Lower lobe of right lung (tissue), 2 donors: Measurements from ENCODE around the gene TRIP13. TPM values are rescaled to one million over a fixed set of nuclear protein-coding genes. Genes with fewer than 3 reads are reported as not detected.

Experiments
- ATAC-seq, 2 donors: fragments of 200-7000 bp; cut with Tn5 transposase; one replicate each; pipeline ENCODE4 v1.9.1; 2020 to 2022; ENCODE audit warnings: mild to moderate bottlenecking in 2 of 2, moderate library complexity in 2 of 2
- DNase-seq: peaks from one replicate; pipeline ENCODE4 v3.0.0-alpha.2; 2020
- H3K27ac ChIP-seq: fragments of 200-600 bp; one replicate; pipeline ENCODE4 v1.8.0; 2022
- H3K27me3 ChIP-seq: fragments of 200-600 bp; one replicate; pipeline ENCODE4 v1.8.0; 2022; ENCODE audit warnings: low read depth
- H3K36me3 ChIP-seq: fragments of 200-600 bp; one replicate; pipeline ENCODE4 v1.8.0; 2022; ENCODE audit warnings: mild to moderate bottlenecking
- H3K4me1 ChIP-seq: fragments of 200-600 bp; one replicate; pipeline ENCODE4 v1.8.0; 2022
- H3K4me3 ChIP-seq: fragments of 200-600 bp; one replicate; pipeline ENCODE4 v1.8.0; 2022; ENCODE audit warnings: mild to moderate bottlenecking
- H3K9me3 ChIP-seq: fragments of 200-600 bp; one replicate; pipeline ENCODE4 v1.8.0; 2022
- intact Hi-C: fragments of 100-400 bp; cut with DNase I; formaldehyde crosslinking; loops from one replicate; pipeline ENCODE4 v1.11.0; 2022
- total RNA-seq: library from RNA; stranded (reverse); fragmentation: NEBNext Ultra II Directional; extraction: Animal tissue kit (Norgen Biotek cat#: 25700); gene quantifications from one replicate; pipeline ENCODE4 v1.2.1, GENCODE V29; 2021
- TF ChIP-seq, protein P1 (sequence below): fragments of 200-600 bp; IDR thresholded peaks from one replicate; pipeline ENCODE4 v1.8.0; 2022; ENCODE audit warnings: antibody characterized with exemption, mild to moderate bottlenecking
- donor health status: DM: no; HTN: yes; CAD: no; lungs with severe emphysema.

Gene TRIP13
- total RNA-seq, 1 donor from 2014 or later = 1.0 TPM

DNA sequence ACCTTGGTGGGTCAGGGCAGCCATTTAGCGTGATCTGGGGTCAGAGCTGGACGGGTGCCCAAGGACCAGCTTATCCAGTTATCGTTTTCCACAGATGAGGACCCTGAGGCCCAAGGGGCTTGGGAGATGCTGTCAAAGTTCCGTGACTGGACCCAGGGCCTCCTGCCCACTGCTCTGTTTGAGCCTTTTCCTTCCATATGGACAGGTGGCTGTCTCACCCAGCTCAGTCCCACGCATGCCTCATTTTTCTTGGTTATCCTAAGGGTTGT is 56.5 kb downstream of the TRIP13 start:
- ATAC-seq (no peak), DNase-seq (no peak)
- no peak overlapping the region for H3K27ac ChIP-seq
- no peaks in the 10 kb centered on the region for H3K9me3 ChIP-seq
- no peak overlapping the region for H3K4me3 ChIP-seq
- intact Hi-C loops = no loop called here
- no peaks in the 10 kb centered on the region for H3K36me3 ChIP-seq
- peaks cover 41% of the 10 kb centered on the region for H3K27me3 ChIP-seq
- TF ChIP-seq, protein P1, sequence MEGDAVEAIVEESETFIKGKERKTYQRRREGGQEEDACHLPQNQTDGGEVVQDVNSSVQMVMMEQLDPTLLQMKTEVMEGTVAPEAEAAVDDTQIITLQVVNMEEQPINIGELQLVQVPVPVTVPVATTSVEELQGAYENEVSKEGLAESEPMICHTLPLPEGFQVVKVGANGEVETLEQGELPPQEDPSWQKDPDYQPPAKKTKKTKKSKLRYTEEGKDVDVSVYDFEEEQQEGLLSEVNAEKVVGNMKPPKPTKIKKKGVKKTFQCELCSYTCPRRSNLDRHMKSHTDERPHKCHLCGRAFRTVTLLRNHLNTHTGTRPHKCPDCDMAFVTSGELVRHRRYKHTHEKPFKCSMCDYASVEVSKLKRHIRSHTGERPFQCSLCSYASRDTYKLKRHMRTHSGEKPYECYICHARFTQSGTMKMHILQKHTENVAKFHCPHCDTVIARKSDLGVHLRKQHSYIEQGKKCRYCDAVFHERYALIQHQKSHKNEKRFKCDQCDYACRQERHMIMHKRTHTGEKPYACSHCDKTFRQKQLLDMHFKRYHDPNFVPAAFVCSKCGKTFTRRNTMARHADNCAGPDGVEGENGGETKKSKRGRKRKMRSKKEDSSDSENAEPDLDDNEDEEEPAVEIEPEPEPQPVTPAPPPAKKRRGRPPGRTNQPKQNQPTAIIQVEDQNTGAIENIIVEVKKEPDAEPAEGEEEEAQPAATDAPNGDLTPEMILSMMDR = no peak
- peaks cover 20% of the 10 kb centered on the region for H3K4me1 ChIP-seq

DNA sequence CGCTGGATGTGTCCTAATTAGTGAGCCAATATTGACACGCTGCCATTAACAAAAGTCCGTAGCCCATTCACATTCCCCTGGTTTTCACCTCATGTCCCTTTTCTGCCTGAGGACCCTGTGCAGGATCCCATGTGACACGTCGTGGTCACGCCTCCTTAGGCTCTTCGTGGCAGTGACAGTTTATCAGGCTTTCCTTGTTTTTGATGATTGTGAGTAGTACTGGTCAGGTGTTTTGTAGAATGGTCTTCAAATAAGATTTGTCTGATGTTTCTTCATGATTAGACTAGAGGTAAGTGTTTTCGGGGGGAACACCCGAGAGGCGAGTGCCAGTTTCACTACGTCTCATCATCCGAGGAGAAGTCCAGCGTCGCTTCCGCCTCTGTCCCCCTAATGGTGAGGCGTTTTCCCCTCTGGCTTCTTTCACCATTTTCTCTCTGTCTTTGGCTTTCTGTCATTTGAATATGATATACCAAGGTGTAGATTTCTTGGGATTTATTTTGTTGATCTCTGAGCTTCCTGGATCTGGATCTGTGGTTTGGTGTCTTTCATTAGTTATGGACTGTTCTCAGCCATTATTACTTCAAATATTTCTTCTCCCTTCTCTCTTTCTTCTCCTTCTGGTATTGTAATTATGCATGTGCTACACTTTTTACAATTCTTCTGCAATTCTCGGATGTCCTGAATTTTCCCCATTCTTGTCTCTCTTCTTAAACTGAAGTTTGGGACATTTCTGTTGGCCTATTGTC is 57.3 kb downstream of the TRIP13 start:
- intact Hi-C loops = no loop called here
- Histone ChIP-seq H3K36me3 (no peaks in the 10 kb centered on the region), H3K27ac (no peak overlapping the region), H3K4me1 (peaks cover 19% of the 10 kb centered on the region), H3K27me3 (peaks cover 41% of the 10 kb centered on the region), H3K9me3 (no peaks in the 10 kb centered on the region), H3K4me3 (no peak overlapping the region)
- DNase-seq = no peak
- no peak for ATAC-seq
- TF ChIP-seq, protein P1 = no peak

DNA sequence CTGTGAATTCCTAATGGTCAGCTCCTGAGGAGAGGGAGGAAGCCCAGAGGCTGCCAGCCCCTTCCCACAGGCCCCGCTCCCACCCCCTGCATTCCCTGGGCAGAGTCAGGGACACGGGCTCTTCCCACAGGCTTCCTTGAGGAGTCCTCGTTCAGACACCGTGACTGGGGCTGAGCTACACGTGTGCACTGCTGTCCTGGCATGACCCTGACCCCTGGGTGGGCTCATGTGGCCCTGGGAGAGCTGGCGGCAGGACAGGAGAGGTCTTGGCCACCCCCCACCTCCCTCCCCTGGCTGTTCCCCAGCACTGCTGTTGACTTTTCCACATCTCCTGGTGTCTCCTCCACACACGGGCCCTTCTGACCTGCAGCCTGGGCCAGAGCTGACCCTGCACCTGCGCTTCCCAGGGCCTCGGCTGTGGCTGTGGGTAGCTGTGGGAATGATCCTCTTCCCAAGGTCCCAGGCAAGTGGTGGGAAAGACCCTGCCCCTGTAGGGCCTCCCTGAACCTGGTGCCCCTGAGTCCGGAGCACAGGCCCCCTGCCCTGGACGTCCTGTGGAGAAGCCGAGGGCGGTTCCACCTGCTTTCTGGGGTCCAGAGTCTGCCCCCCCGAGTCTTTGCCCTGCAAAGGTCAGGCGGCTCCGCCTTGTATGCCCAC is 59.4 kb downstream of the TRIP13 start:
- Histone ChIP-seq H3K27me3 (peaks cover 25% of the 10 kb centered on the region), H3K9me3 (no peaks in the 10 kb centered on the region), H3K4me3 (no peak overlapping the region), H3K27ac (no peak overlapping the region), H3K36me3 (no peaks in the 10 kb centered on the region), H3K4me1 (peaks cover 13% of the 10 kb centered on the region)
- TF ChIP-seq, protein P1 = no peak
- intact Hi-C loops = no loop called here
- ATAC-seq = no peak
- no peak for DNase-seq

DNA sequence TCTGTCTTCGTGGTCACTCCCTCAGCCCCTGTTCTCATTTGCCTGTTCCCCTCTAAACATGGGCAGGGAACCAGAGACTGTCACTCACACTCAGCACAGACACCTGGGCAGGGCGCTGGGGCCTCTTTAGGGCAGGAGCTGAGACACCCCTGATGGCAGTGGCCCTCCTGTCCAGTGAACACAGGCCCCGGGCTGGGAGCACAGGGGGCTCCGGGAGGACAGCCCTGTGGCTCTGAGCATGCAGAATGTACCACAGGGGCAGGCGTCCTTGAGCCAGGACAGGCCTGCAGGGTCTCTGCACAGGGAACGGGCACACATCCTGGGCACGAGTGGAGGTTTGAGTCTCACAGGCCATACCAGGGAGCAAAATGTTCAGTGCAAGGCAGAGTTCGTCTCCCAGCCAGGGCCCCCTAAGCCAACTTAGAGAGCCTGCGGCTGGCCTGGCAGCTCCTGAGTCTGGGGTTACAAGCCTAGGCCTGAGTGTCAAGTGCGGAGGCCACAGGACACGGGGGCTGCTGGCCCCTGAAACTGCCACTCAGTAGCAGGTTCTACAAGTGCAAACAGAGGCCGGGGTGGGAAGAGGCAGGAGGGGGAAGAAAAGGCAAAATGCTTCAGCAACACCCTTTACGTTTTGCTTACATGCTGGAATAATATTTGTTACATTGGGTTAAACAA is 60.0 kb downstream of the TRIP13 start:
- TF ChIP-seq, protein P1 = no peak
- DNase-seq (no peak), ATAC-seq (no peak)
- Histone ChIP-seq H3K4me3 (no peak overlapping the region), H3K36me3 (no peaks in the 10 kb centered on the region), H3K9me3 (no peaks in the 10 kb centered on the region), H3K4me1 (peaks cover 17% of the 10 kb centered on the region), H3K27me3 (peaks cover 21% of the 10 kb centered on the region), H3K27ac (no peak overlapping the region)
- intact Hi-C loops = no loop called here

DNA sequence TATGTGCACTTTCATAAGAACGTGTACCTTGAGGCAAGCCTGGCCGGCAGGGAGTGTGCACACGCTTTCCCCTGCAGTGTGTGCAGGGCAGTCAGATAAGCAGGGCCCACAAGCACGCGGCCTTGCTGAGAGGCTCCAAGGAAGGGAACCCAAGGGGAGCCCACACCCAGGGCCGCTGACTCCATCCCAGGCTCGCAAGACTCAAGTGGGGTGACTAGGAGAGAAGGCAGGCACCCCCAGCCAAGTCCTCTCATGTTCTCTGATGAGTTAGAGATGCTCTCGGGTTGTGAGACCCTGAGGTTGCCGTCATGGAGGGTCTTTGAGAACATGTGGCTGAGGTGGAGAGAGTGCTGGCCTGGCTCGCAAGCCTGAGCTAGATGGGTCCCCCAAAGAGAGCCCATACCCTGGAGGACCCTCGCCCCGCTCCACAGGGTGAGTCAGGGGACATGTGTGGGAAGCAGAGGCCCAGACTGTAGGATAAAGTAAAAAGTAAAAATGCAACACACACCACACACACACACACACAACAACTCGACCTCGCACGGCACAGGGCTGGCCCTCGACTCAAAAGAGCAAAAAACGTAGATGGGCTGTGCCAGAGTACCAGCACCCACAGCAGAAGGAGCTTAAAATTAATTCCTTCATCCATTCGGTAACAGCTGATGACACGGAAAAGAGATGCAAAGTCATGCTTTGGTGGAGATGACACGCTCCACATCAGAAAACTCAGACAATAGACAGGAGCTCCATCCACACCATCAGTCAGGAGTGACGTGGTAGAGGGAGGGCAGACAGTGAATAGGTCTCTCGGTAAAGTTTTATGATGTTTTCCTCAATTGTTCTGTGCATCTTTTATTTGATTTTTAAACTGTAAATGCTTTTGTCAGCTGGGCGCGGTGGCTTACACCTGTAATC is 61.1 kb downstream of the TRIP13 start:
- Histone ChIP-seq H3K36me3 (no peaks in the 10 kb centered on the region), H3K27ac (no peak overlapping the region), H3K9me3 (no peaks in the 10 kb centered on the region), H3K4me1 (peaks cover 19% of the 10 kb centered on the region), H3K4me3 (no peak overlapping the region), H3K27me3 (peaks cover 11% of the 10 kb centered on the region)
- DNase-seq = no peak
- intact Hi-C loops = no loop called here
- ATAC-seq = no peak
- TF ChIP-seq, protein P1 = no peak
